ENCODE data around the gene HMCN1.

GRCh38 chr1:186179231-186179630, 445.0 kb downstream of the HMCN1 start:
- TF ChIP-seq CTCF (IDR thresholded peaks at IDR 0.05), result no peak
- TF ChIP-seq POLR2A (IDR thresholded peaks at IDR 0.05), result no peak
- TF ChIP-seq EP300 (IDR thresholded peaks at IDR 0.05), result no peak

Data from stomach (tissue), 4 donors.